Parathyroid adenoma (tissue), 2 donors: Measurements from ENCODE around the gene KCND3.

Experiments
- H2AFZ ChIP-seq: fragments of 300-600 bp; sonication (generic); one replicate; pipeline ENCODE4 v1.7.0; 2017; ENCODE audit warnings: antibody characterized with exemption, mild to moderate bottlenecking
- H3K27ac ChIP-seq: fragments of 300-600 bp; sonication (generic); one replicate; pipeline ENCODE4 v1.7.0; 2017
- H3K27me3 ChIP-seq: fragments of 300-600 bp; sonication (generic); one replicate; pipeline ENCODE4 v1.7.0; 2017; ENCODE audit warnings: low read length; ENCODE audit not compliant: control insufficient read depth, insufficient read depth
- H3K36me3 ChIP-seq: fragments of 300-600 bp; sonication (generic); one replicate; pipeline ENCODE4 v1.7.0; 2017; ENCODE audit warnings: low read length; ENCODE audit not compliant: control insufficient read depth, insufficient read depth
- H3K4me1 ChIP-seq: fragments of 300-600 bp; sonication (generic); one replicate; pipeline ENCODE4 v1.7.0; 2017; ENCODE audit warnings: control low read depth
- H3K4me2 ChIP-seq: fragments of 300-600 bp; sonication (generic); one replicate; pipeline ENCODE4 v1.7.0; 2017; ENCODE audit warnings: low read length
- H3K4me3 ChIP-seq: fragments of 300-600 bp; sonication (generic); one replicate; pipeline ENCODE4 v1.7.0; 2017; ENCODE audit warnings: low read depth, low read length
- H3K79me2 ChIP-seq: fragments of 300-600 bp; sonication (generic); one replicate; pipeline ENCODE4 v1.7.0; 2017; ENCODE audit warnings: control low read depth
- H3K9ac ChIP-seq: fragments of 300-600 bp; sonication (generic); one replicate; pipeline ENCODE4 v1.7.0; 2017; ENCODE audit warnings: mild to moderate bottlenecking
- H3K9me3 ChIP-seq: fragments of 300-600 bp; sonication (generic); one replicate; pipeline ENCODE4 v1.7.0; 2017; ENCODE audit warnings: low read length; ENCODE audit not compliant: control insufficient read depth
- CTCF ChIP-seq: fragments of 300-600 bp; sonication (generic); IDR thresholded peaks from one replicate; pipeline ENCODE4 v1.7.0; 2017; ENCODE audit warnings: antibody characterized with exemption, mild to moderate bottlenecking
- donor health status: primary hyperparathyroidism.

KCND3 gene

DNA sequence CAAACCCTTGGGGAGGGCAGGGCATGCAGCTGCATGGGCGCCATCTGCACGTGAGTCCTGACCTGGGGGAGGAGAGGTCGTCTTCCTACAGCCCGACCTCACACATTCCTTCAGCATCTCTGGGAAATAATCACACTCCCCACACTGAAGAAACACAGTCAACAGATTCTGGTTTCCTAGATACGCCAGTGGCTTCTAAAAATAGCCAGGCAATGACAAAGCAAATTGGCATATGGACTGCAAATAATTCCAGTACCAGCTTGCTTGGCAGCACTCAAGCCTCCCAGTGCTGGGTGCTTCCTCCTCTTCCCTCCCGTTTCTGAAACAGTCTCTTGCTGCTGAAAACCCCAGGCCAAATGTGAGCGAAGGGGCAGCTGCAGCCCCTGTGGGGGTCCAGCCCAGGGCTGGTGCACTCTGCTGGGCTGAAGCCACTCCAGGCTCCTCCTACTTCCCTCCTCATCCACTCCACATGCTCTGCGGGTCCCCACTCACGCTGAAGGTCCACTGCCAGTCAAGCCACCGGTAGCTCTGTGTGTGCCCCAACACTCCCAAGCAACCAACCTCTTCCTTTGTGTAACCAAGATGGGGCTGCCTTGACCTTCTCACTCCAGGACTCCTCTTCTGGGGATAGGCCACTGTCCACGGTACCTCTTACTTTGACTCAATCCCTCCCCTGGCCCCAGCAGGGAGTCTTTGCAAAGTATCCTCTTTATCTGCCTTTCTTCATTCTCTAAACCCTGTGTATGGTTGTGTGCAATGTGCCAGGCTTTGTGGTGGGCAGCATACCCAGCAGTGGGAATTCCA is 69.0 kb downstream of the KCND3 start:
- H3K9ac ChIP-seq, result no peak overlapping the region
- no peaks in the 10 kb centered on the region for H3K36me3 ChIP-seq
- H3K4me1 ChIP-seq, result no peaks in the 10 kb centered on the region
- no peak overlapping the region for H3K4me3 ChIP-seq
- H2AFZ ChIP-seq, result no peak overlapping the region
- no peaks in the 10 kb centered on the region for H3K79me2 ChIP-seq
- H3K4me2 ChIP-seq, result peak overlapping the region; percentile 22
- no peak for TF ChIP-seq CTCF
- no peaks in the 10 kb centered on the region for H3K9me3 ChIP-seq
- H3K27ac ChIP-seq, result no peak overlapping the region
- no peaks in the 10 kb centered on the region for H3K27me3 ChIP-seq

DNA sequence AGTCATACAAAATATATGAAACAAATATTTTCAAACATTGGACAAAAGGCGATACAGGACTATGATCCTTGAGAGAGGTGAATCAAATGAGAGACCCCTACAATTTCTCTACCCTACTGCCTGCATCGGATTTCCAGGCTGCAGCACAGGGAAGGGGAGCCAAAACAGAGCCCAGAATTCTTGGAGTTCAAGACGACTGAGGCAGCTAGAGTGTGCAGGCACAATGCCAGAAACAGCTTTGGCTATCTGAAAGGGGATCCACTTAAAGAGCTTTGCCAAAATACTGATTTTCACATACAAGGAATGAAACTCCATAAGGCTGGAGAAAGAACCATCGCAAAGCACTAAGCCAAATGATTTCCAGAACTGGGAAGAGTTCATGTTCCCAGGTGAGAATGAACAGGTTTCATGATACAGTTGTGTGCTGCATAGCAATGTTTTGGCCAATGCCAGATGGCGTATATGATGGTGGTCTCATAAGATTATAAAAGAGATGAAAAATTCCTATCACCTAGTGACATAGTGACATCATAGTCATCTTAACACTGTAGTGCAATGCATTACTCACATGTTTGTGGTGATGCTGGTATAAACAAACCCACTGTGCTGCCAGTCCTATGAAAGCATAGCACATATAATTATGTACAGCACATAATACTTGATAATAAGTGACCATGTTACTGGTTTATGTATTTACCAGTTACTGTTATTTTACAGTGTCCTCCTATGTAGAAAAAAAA is 77.5 kb downstream of the KCND3 start:
- no peak overlapping the region for H3K9ac ChIP-seq
- TF ChIP-seq CTCF, result no peak
- H3K79me2 ChIP-seq, result no peaks in the 10 kb centered on the region
- no peak overlapping the region for H3K4me2 ChIP-seq
- H3K27ac ChIP-seq, result no peak overlapping the region
- no peaks in the 10 kb centered on the region for H3K36me3 ChIP-seq
- no peaks in the 10 kb centered on the region for H3K4me1 ChIP-seq
- H3K9me3 ChIP-seq, result no peaks in the 10 kb centered on the region
- H3K27me3 ChIP-seq, result no peaks in the 10 kb centered on the region
- no peak overlapping the region for H2AFZ ChIP-seq
- H3K4me3 ChIP-seq, result no peak overlapping the region

DNA sequence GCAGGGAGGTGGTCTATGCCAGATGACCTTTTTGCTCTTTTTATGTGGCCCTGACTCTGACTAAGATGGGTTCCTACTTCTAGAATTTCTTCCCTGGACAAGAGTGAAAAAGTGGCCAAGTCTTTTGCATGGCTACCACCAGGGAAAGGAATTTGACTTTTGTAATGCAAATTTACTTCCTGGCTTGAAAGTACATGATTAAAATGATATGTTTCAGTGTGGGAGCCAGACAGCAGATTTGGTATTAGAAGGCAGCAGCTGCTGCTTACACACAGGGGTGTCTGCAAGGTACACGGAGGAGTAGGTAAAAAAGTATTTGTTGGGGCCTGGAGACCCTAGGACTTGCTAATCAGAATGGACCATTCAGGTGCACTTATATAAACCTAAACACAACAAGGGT is 78.4 kb downstream of the KCND3 start:
- TF ChIP-seq CTCF, result no peak
- no peak overlapping the region for H3K4me2 ChIP-seq
- H3K27ac ChIP-seq, result no peak overlapping the region
- no peaks in the 10 kb centered on the region for H3K36me3 ChIP-seq
- no peaks in the 10 kb centered on the region for H3K27me3 ChIP-seq
- no peak overlapping the region for H3K4me3 ChIP-seq
- H2AFZ ChIP-seq, result no peak overlapping the region
- no peaks in the 10 kb centered on the region for H3K9me3 ChIP-seq
- no peaks in the 10 kb centered on the region for H3K79me2 ChIP-seq
- H3K9ac ChIP-seq, result no peak overlapping the region
- no peaks in the 10 kb centered on the region for H3K4me1 ChIP-seq

DNA sequence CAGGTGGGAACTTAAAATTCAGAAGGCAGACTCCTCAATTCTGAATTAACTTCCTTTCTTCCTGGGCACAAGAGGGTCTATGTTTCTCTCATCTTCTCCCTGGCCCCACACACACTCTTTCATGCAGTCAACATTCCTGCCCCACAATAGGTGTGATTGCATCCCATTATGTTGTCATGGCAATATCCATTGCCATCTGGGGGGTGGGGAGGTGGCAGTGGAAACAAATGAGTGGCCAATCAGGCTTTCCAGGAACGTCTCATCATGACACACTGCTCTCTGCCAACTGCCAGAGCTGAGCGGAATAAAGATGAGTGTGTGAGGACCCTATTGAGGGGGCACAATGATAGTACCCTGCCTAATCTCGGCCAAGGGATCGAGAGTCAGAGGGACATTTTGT is 80.4 kb downstream of the KCND3 start:
- no peaks in the 10 kb centered on the region for H3K36me3 ChIP-seq
- TF ChIP-seq CTCF, result no peak
- no peak overlapping the region for H3K4me2 ChIP-seq
- no peak overlapping the region for H2AFZ ChIP-seq
- no peak overlapping the region for H3K9ac ChIP-seq
- no peaks in the 10 kb centered on the region for H3K27me3 ChIP-seq
- H3K9me3 ChIP-seq, result no peaks in the 10 kb centered on the region
- H3K4me3 ChIP-seq, result no peak overlapping the region
- H3K27ac ChIP-seq, result no peak overlapping the region
- no peaks in the 10 kb centered on the region for H3K4me1 ChIP-seq
- H3K79me2 ChIP-seq, result no peaks in the 10 kb centered on the region
